Coronary artery (tissue), 2 donors: Measurements from ENCODE around the gene HS6ST2.

Source experiments
- DNase-seq: peaks from one replicate; pipeline ENCODE4 v3.0.0-alpha.2; 2017; ENCODE audit warnings: low spot score
- H3K27ac ChIP-seq, 2 donors: fragments of 200-600 bp; sonication (generic); one replicate each; pipeline ENCODE4 v1.5.1; 2016 to 2019
- H3K4me3 ChIP-seq: fragments of 200-600 bp; sonication (generic); 2 replicates; pipeline ENCODE4 v1.5.1; 2016; ENCODE audit warnings: mild to moderate bottlenecking, moderate library complexity
- CTCF ChIP-seq: fragments of 200-600 bp; sonication (generic); IDR thresholded peaks from one replicate; pipeline ENCODE4 v1.5.1; 2019; ENCODE audit warnings: antibody characterized with exemption

HS6ST2 gene

GRCh38 chrX:132668178-132668577 lies 290.3 kb downstream of the HS6ST2 start:
- H3K4me3 ChIP-seq: no peak overlapping the region
- no peak overlapping the region for H3K27ac ChIP-seq
- no peak for DNase-seq
- no peak for TF ChIP-seq CTCF

GRCh38 chrX:132665676-132666075 lies 292.8 kb downstream of the HS6ST2 start:
- Histone ChIP-seq H3K27ac (no peak overlapping the region), H3K4me3 (no peak overlapping the region)
- no peak for TF ChIP-seq CTCF
- DNase-seq: no peak

- no peak for DNase-seq
- Histone ChIP-seq H3K4me3 (no peak overlapping the region), H3K27ac (no peak overlapping the region)
- no peak for TF ChIP-seq CTCF
These were observed 294.2 kb downstream of the HS6ST2 start for GRCh38 chrX:132664273-132664672.

GRCh38 chrX:132662844-132663243 lies 295.6 kb downstream of the HS6ST2 start:
- Histone ChIP-seq H3K27ac (no peak overlapping the region), H3K4me3 (no peak overlapping the region)
- DNase-seq: no peak
- TF ChIP-seq CTCF: no peak

- DNase-seq: no peak
- no peak overlapping the region for H3K27ac ChIP-seq
- TF ChIP-seq CTCF: no peak
- no peak overlapping the region for H3K4me3 ChIP-seq
These were observed 300.6 kb downstream of the HS6ST2 start for GRCh38 chrX:132657876-132658275.

GRCh38 chrX:132652871-132653270 lies 305.6 kb downstream of the HS6ST2 start:
- H3K4me3 ChIP-seq: no peak overlapping the region
- no peak for DNase-seq
- H3K27ac ChIP-seq: no peak overlapping the region
- TF ChIP-seq CTCF: no peak

- no peak for TF ChIP-seq CTCF
- DNase-seq: no peak
- no peak overlapping the region for H3K27ac ChIP-seq
- no peak overlapping the region for H3K4me3 ChIP-seq
These were observed 306.9 kb downstream of the HS6ST2 start for GRCh38 chrX:132651421-132652086.
